GM06990 (cell line): ENCODE results near the gene MAS1.

Source experiments
- DNase-seq: peaks from one replicate; pipeline ENCODE4 v3.0.0-alpha.2; 2011; ENCODE audit not compliant: insufficient read length; ENCODE audit errors: extremely low read depth
- H3K27me3 ChIP-seq: replicated peaks from 2 replicates; pipeline ENCODE4 v1.6.0; 2011; ENCODE audit warnings: low read length; ENCODE audit not compliant: control insufficient read depth, insufficient read depth
- H3K36me3 ChIP-seq: 2 replicates; pipeline ENCODE4 v1.5.1; 2011; ENCODE audit warnings: low read length; ENCODE audit not compliant: control insufficient read depth, insufficient read depth
- H3K4me3 ChIP-seq: replicated peaks from 2 replicates; pipeline ENCODE4 v1.5.1; 2011; ENCODE audit warnings: low read depth, mild to moderate bottlenecking, control low read depth, low read length
- CTCF ChIP-seq: IDR thresholded peaks from 2 replicates; pipeline ENCODE4 v1.5.1; 2011; ENCODE audit warnings: low read length, control low read depth, mild to moderate bottlenecking, inconsistent platforms; ENCODE audit not compliant: insufficient read depth, poor library complexity, severe bottlenecking

The MAS1 gene

GRCh38 chr6:159913375-159913774, 22.6 kb downstream of the MAS1 start:
- DNase-seq, result no peak
- Histone ChIP-seq H3K36me3 (no peaks in the 10 kb centered on the region), H3K4me3 (no peak overlapping the region), H3K27me3 (no peaks in the 10 kb centered on the region; the same call in 1 of the 2 replicates)
- no peak for TF ChIP-seq CTCF

GRCh38 chr6:159913862-159914564, 23.2 kb downstream of the MAS1 start:
- no peaks in the 10 kb centered on the region; the same call in 1 of the 2 replicates for H3K27me3 ChIP-seq
- DNase-seq, result no peak
- no peaks in the 10 kb centered on the region for H3K36me3 ChIP-seq
- no peak overlapping the region for H3K4me3 ChIP-seq
- TF ChIP-seq CTCF, result no peak

GRCh38 chr6:159914565-159914923, 23.8 kb downstream of the MAS1 start:
- no peak for TF ChIP-seq CTCF
- no peak for DNase-seq
- Histone ChIP-seq H3K36me3 (no peaks in the 10 kb centered on the region), H3K4me3 (no peak overlapping the region), H3K27me3 (no peaks in the 10 kb centered on the region; the same call in 1 of the 2 replicates)

- Histone ChIP-seq H3K4me3 (no peak overlapping the region), H3K27me3 (no peaks in the 10 kb centered on the region; the same call in 1 of the 2 replicates), H3K36me3 (no peaks in the 10 kb centered on the region)
- no peak for DNase-seq
- no peak for TF ChIP-seq CTCF
Observed at GRCh38 chr6:159915397-159915796, 24.6 kb downstream of the MAS1 start.

GRCh38 chr6:159916237-159916636, 25.4 kb downstream of the MAS1 start:
- Histone ChIP-seq H3K4me3 (no peak overlapping the region), H3K27me3 (no peaks in the 10 kb centered on the region; the same call in 1 of the 2 replicates), H3K36me3 (no peaks in the 10 kb centered on the region)
- DNase-seq, result no peak
- no peak for TF ChIP-seq CTCF
